HG02973 (cell line): ENCODE data around the gene MARCHF5.
A peak's percentile ranks its signal among the peaks of the same experiment; 100 is the strongest.

Experiments
- ATAC-seq: cut with Tn5 transposase; IDR thresholded peaks from one replicate; pipeline ENCODE4 v1.9.1; 2021; ENCODE audit warnings: moderate library complexity; ENCODE audit not compliant: unreplicated experiment

MARCHF5 gene, protein sequence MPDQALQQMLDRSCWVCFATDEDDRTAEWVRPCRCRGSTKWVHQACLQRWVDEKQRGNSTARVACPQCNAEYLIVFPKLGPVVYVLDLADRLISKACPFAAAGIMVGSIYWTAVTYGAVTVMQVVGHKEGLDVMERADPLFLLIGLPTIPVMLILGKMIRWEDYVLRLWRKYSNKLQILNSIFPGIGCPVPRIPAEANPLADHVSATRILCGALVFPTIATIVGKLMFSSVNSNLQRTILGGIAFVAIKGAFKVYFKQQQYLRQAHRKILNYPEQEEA

DNA sequence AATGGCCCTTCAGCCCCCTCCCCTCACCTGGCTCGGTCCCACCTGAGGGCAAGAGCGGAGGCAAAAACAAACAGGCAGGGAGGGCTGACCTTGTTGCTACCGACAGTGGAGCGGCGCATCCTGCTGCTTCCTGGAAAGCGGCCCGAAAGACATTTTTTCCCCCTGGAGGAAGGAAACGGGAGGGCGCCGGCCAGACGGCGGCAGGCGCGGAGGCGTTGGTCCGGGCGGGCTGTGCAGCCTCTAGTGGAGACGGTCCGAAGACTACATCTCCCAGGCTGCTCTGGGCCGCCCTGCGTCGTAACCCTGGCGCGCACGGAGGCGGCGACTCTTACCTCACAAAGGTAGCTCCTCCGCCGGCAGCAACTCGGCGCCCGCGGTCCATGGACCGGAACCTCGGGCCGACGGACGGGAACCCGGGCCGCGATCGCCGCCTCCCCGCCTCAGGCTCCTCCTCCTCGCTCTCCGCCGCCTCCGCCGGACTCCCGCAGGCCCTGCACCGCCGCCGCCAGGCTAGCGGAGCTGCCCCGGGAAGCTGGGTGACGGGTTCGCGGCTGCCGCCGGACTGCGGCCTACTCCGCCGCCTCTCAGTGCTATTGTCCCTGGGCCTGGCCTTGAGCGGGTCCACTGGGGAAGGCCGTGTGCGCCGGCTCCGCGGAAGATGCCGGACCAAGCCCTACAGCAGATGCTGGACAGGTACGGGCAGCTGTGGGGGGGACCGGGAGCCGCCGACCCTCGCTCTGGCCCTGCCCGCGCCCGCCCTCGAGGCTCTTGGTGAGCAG is at the start of gene MARCHF5, which contains the start of gene CPEB3:
Gene MARCHF5, plus strand, starts transcription at position 331 of the 779 bp plus-strand sequence. Its CDS starts 328 bp downstream, at position 659.
Gene CPEB3, minus strand, starts transcription at position 242 of the 779 bp plus-strand sequence. CDS start 50,728 bp downstream, outside the sequence.
- ATAC-seq = peak; percentile 96

DNA sequence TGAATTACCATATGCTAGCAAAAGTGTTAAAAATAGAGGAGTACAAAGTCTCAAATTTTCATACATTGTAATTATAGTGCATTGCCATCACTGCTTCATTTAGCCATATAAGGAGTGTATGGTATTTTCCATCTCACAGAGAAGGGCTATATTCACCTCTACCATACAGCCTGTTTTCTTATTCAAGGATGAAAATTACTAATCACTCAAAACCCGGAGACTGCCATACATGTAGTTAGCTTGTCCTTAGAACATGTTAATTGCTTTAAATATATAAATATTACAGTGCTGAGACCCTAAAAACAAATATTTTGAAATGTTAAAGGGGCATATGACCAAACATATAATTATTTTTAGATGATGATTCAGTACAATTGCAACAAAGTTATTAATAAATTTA is 49.5 kb upstream of the MARCHF5 start:
- ATAC-seq = no peak

DNA sequence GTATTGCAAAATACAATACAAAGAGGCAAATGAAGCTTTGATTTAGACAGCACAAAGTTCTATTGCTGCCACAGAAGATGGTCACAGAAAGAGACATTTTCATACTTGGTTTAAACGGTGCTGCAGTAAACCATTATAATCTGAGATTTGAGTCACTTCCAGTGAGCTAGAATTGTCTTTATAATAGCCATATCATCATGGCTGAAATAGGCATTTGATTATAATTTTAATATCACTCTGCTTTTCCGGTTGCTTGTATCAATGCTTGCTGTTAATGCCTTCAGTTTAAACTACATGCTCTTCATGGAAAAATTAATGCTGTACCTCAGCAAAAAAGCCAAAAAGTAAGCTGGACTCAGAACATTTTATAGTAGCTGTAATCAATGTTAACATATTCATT is 48.6 kb upstream of the MARCHF5 start:
- no peak for ATAC-seq

DNA sequence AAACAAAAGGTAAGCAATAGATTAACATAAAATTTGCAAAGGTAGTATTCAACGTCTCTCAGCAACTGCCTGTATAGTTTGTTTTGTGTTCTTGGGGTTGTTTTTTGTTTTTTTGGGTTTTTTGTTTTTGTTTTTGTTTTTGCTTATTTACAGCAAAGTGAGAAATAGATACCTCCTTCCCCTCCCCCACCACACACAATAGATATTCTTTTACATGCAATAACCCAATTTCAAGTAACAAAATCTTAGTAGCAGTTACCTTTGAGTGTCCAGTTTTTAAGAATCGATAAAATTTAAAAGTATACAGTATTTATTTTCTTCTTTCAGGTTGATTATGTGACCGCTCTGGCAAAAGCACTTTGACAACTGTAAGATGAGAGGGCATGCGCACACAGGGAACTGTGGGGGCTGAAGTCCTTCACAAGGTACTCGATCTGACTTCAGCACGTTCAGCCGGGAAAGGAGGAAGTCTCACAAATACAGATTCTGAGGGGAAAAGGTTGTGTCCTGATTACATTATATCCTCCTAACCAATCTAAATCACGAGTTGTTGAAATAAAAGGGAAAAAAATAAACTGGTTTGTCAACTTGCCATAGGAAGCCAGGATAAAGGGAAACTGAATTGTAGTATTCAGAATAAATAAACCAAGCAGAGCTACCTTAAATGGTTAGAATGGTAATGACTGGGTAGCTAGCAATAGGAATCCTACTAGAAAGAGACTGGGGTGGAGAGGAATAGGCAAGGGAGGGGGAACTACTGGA is 47.9 kb upstream of the MARCHF5 start:
- ATAC-seq = peak; percentile 42

DNA sequence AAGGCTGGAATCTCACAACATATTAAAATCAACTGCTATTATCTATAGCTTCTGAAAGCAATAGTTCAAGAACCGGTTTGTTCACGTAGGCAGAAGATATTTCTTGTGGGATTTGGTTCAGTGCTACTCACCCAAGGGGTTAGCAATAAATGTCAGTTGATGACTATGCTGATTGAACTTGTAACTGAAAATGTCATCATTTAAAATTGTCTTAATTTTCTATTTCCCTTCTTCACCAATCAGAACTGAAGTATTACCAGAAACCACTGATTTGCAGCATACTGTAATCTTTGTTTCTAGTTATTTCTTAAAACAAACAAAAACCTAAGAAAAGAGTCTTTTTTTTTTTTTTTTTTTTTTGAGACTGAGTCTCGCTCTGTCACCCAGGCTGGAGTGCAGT is 46.2 kb upstream of the MARCHF5 start:
- peak; percentile 44 for ATAC-seq

DNA sequence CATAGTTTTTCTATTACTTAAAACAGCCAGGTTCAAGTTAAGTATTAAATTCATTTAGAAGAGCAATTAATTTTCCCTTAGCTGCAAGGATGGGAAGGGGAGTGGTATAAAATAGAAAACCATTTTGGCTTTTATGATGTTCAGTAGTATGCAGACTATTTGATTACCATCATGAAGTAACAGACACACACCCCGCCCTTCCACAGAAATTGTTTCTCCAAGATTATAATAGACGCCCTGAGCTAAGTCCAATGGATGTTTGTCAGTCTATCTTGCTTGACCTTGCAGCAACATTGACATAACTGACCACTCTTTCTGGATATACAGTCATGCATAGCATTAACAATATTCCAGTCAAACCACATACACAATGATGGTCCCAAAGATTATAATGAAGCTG is 42.4 kb upstream of the MARCHF5 start:
- ATAC-seq = no peak

DNA sequence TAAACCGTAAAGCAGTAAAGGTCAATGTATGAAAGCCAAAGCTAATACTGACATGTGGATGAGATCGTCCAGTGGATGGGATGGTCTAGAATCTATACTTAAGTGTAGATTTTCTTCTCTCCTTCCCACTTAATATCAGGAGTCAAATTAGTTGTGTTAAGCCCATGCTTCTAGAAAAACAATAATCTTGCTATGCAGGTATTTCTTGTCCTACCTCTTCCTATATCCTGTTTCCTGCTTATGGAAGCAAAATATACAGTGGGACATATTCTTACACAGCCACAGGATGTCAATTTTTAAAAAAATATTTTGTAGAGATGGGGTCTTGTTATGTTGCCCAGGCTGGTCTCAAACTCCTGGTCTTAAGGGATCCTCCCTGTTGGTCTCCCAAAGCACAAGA is 27.6 kb upstream of the MARCHF5 start:
- no peak for ATAC-seq

DNA sequence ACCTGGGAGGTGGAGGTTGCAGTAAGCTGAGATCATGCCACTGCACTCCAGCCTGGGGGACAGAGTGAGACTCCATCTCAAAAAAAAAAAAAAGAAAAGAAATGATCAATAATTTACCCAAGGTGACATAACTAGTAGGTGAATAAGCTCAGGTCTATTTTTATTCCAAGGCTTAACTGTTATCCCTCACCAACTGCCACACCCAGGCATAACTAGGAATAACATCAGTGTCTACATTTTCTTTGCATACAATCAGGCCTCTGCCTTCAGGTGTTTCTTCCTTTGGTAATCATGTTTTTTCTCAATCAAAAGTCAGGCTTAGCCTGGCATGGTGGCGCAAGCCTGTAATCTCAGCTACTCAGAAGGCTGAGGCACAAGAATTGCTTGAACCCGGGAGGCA is 26.7 kb upstream of the MARCHF5 start:
- no peak for ATAC-seq

DNA sequence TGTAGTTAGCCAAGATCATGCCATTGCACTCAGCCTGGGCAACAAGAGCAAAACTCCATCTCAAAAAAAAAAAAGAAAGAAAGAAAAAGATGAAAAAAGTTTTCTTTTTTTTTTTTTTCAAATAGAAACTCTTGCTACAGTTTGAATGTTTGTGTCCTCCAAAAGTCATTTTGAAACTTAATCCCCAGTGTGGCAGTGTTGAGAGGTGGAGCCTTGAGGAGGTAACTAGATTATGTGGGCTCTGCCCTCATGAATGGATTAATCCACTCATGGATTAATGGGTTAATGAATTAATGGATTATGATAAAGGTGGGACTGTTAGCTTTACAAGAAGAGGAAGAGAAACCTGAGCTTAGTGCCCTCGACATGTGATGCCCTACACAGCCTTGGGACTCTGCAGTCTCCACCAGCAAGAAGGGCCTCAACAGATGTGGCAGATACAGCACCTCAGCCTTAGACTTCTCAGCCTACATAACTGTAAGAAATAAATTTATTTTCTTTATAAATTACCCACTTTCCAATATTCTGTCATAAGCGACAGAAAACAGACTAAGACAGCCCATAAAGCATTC is 25.2 kb upstream of the MARCHF5 start:
- ATAC-seq = no peak

DNA sequence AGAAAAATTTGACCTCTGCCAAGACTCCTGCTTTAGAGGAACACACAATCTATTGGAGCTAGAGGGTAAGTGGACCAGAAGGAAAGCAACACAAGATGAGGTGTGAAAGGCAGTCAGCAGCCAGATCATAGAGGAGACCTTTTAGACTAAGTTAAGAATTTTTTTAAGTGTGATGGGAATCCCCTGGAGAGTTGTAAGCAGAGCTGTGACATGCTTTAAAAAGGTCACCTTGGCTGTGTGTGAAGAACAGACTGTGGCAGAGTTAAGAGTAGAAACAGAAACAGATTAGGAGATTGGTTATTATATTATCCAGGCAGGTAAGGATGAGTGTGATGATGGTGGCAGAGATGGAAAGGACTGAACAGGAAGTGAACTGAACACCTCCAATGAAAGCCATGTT is 23.6 kb upstream of the MARCHF5 start:
- no peak for ATAC-seq

DNA sequence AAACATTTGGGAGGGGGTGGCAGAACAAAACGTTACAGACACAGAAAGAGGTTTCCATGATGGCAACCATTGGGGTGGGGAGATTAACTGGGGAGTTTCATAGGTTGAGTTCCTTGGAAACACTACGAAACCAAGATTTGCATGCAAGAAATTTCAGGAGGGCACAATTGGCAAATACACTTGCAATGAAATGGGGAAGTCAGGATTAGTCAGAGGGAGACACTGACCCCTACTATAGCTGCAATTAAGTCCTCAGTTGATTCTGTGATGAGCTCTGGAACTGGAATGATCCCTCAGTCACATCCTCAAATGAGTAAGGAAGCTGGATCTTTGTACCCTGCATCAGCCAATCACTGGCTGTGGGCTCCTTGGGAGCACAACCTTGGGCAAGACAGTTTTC is 22.2 kb upstream of the MARCHF5 start:
- no peak for ATAC-seq

DNA sequence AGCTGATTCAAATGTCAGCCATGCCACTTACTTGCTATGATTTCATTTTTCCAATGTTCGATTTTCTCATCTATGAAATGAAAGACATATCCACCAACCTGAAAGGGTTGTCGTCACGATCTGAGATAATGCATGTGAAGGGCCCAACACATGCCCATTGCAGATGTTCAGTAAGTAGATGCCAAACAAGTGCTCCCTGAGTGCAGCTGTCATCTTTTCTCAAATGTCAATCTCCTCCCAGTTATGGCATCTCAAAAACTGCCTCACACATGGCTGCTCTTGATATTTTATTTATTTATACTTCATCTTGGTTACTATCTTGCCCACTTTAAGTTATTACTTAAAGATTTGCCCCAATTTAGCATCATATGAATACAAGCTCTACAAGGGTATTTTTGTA is 16.9 kb upstream of the MARCHF5 start:
- no peak for ATAC-seq

DNA sequence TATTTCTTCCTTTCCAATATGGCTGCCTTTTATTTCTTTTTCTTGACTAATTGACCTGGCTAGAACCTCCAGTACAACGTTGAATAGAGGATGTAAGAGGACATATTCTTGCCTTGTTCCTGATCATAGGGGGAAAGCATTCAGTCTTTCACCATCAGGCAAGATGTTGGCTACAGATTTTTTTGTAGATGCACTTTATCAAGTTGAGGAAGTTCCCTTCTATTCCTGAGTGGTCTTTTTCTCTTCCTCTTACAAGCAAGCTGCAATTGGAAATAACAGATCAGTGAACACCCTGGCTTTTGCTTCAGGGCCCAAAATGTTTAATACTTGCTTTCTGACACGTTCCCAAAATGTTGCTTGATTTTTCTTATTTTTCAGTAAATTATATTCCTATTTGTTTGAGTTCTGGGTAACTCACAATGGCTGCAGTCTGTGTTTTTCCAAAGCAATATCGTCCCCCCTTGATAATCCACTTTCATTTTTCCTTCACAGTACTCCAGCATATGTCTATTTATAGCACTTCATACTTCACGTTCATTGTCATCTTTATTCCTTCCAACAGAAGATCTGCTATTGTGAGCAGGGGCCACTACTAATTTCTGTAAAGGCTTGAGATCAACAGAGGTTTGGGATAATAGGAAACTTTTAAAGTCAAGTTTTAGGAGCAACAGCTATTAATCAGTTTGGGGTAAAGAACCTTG is 11.8 kb upstream of the MARCHF5 start:
- ATAC-seq = no peak

DNA sequence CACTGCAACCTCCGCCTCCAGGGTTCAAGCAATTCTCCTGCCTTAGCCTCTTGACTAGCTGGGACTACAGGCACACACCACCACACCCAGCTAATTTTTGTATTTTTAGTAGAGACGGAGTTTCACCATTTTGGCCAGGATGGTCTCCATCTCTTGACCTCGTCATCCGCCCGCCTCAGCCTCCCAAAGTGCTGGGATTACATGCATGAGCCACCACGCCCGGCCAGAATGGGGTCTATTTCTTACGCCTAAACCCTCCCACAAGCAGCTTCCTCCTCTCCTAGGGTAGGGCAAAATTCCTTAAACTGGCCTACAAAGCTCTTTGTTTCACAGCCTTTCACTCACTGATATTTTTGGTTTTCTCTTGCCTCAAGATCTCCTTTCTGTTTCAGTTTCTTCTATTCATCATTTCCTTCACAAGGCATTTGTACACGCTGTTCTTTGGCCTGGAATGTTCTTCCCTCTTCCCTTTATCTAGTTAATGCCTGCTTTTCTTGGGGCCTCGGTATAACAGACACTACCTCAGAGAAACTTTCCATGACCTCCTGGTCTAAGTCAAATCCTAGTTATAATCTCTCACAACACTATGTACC is 6.8 kb upstream of the MARCHF5 start:
- ATAC-seq = no peak

DNA sequence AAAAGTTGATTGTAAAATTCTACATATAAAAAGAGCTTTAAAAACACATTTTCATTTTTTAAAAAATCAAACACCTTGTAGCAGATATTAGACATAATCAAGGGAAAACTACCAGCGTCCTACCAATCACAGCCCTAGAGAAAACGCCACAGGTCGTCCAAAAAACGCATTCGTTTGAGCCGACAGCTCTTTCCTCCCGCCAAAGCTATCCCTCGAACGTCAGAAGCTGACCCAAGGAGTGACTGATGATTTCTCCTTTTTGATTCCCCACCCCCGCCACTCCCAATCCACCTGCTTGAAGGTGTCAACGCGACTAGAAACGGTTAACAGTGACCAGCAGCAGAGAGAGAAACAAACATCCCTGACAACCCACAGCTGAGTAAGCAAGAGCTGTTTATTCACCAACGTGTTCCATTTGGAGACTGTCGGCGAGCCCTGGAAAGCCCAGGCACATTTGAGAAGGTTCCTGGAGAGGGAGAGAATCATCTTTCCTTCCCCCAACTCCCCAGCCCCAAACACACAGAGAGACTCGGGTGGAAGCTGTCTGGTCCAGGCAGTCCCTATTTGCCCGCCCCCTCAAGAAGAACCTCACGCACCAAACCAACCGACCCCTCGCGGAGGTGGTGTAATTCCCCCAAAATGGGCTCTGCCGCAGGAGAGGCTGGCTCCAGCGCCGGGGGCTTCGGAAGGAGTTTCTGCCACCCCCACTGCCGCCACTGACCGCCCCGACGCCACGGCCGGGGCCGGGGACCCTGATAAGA is 711 bp upstream of the MARCHF5 start:
- ATAC-seq = peak; percentile 9

DNA sequence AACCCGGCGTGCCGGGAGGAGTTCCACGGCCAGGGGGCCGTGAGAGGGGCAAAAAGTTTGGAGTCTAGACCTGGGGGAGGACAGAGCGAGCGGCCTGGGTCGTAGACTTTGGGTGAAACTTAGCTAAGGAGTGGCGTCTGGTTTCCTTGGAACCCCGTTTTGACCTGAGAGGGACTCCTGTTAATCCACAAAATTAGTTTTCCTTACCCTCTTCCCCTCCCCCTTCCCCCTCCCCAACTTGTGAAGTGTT is 574 bp downstream of the MARCHF5 start:
- ATAC-seq = no peak

DNA sequence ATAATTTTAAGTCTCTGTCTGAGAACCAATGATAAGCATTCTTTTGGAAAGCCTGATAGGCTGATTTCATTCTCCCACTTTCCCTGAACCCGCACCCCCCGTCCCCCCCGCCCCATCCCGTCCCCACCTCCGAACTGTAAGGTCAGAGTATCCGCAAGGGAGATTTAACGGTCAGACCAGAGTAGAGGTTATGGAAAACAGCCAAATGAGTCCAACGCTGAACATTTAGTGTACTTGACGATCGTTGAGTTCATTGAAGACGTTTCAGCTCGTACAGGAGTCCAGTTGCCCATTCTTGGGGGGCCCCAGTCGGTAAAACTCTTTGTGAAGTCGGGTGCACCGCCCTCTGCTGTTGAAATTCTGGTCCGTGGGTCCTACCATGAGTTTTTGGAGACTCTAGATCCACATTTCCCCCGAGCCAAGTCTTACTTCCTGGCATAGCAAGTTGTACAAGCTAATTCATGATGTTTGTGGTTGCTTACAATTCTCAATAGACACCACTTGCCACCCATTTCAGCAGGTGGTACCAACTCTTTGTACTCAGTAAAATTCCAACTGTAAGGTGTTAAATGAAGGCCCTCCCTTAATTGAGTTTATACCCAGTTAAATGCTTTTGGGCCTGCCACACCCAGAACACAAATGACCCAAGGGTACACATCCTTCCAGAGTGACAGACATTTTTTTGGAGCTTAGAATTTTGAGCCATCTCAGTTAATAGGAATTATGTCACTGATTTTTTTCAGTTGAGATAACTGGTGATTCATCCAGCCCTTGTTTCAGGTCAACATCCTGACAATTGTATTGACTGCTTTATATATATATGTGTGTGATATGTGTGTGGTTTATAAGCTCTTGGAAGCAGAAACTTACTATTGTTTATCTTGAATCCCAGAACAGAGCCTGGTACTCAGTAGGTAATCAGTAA is 1.2 kb downstream of the MARCHF5 start:
- no peak for ATAC-seq

DNA sequence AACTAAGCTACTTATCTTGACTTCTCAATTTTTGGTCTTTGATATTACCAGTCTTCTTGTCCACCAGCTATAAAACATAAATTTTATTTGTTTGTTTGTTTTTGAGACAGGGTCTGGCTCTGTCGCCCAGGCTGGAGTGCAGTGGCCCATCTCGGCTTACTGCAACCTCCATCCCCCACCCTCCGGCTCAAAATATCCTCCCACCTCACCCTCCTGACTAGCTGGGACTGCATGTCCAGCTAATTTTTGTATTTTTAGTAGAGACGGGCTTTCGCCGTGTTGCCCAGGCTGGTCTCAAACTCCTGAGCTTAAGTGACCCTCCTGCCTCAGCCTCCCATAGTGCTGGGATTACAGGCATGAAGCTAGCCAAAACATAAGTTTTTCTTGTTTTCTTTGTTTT is 7.5 kb downstream of the MARCHF5 start:
- ATAC-seq = no peak

DNA sequence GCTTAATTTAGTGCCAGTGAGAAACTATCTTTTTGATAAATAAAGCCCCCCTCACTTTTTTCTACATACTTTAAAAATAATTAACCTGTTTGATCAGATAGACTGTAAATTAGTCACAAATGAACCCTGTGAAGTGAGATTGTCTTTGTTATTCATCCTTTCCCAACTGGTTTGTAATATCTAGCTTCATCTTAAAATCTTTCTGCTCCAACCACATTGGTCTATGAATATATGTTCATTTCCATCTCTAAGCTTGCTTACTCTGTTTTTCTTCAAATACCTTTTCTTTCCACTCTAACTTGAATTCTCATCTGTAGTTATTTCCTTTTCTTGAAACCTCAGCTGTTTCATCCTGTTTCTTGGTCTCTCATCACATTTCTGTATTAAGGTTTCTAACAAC is 12.1 kb downstream of the MARCHF5 start:
- ATAC-seq = no peak
